NCI-H128 (cell line): ENCODE data around the gene PTRH1.
A peak's percentile ranks its signal among the peaks of the same experiment; 100 is the strongest.

Experiments used
- DNase-seq: peaks from one replicate; lab custom pipeline; 2025; ENCODE audit not compliant: unreplicated experiment; lab: John Stamatoyannopoulos, UW

Gene PTRH1

GRCh38 chr9:127742435-127743088 lies 27.1 kb upstream of the PTRH1 start:
- DNase-seq, result peak; percentile 70

GRCh38 chr9:127741831-127742434 lies 26.5 kb upstream of the PTRH1 start:
- no peak for DNase-seq

GRCh38 chr9:127739614-127740330 lies 24.3 kb upstream of the PTRH1 start:
- DNase-seq, result no peak

GRCh38 chr9:127738666-127739065 lies 23.2 kb upstream of the PTRH1 start:
- DNase-seq, result no peak

GRCh38 chr9:127735530-127736185 lies 20.2 kb upstream of the PTRH1 start:
- no peak for DNase-seq

- DNase-seq, result peak; percentile 97
Observed at GRCh38 chr9:127734747-127735529, 19.5 kb upstream of the PTRH1 start, which contains the start of gene TOR2A. TOR2A (minus strand) TSS chr9:127735294; CDS start chr9:127735270, 24 bp downstream.

- no peak for DNase-seq
Observed at GRCh38 chr9:127734247-127734746, 18.8 kb upstream of the PTRH1 start.

GRCh38 chr9:127733614-127734013 lies 18.2 kb upstream of the PTRH1 start:
- no peak for DNase-seq

GRCh38 chr9:127732444-127732843 lies 17.0 kb upstream of the PTRH1 start:
- no peak for DNase-seq

- no peak for DNase-seq
Observed at GRCh38 chr9:127731938-127732337, 16.5 kb upstream of the PTRH1 start.

GRCh38 chr9:127730799-127731410 lies 15.4 kb upstream of the PTRH1 start:
- no peak for DNase-seq

- DNase-seq, result no peak
Observed at GRCh38 chr9:127730262-127730661, 14.8 kb upstream of the PTRH1 start.

GRCh38 chr9:127729522-127730256 lies 14.2 kb upstream of the PTRH1 start:
- no peak for DNase-seq

GRCh38 chr9:127728808-127729207 lies 13.3 kb upstream of the PTRH1 start:
- DNase-seq, result no peak

- no peak for DNase-seq
Observed at GRCh38 chr9:127726871-127727270, 11.4 kb upstream of the PTRH1 start.

- DNase-seq, result no peak
Observed at GRCh38 chr9:127724012-127724411, 8.5 kb upstream of the PTRH1 start.

- DNase-seq, result no peak
Observed at GRCh38 chr9:127723444-127723843, 8.0 kb upstream of the PTRH1 start.

- DNase-seq, result no peak
Observed at GRCh38 chr9:127723013-127723412, 7.5 kb upstream of the PTRH1 start.

- no peak for DNase-seq
Observed at GRCh38 chr9:127722055-127722745, 6.7 kb upstream of the PTRH1 start.
